Osteocyte (in vitro differentiated cells): ENCODE results near the gene MYCT1. TPM values are rescaled to one million over a fixed set of nuclear protein-coding genes. Genes with fewer than 3 reads are reported as not detected.

Experiments
- DNase-seq: peaks from one replicate; pipeline ENCODE4 v3.0.0; 2021; ENCODE audit warnings: mixed read lengths; ENCODE audit not compliant: unreplicated experiment; ENCODE audit errors: extremely low spot score
- H3K27ac Mint-ChIP-seq: one replicate; pipeline ENCODE4 v1.8.0; 2021; ENCODE audit warnings: mild to moderate bottlenecking, mixed read lengths; ENCODE audit not compliant: unreplicated experiment
- H3K27me3 Mint-ChIP-seq: one replicate; pipeline ENCODE4 v1.8.0; 2021; ENCODE audit warnings: mixed read lengths; ENCODE audit not compliant: unreplicated experiment
- H3K36me3 Mint-ChIP-seq: one replicate; pipeline ENCODE4 v1.8.0; 2021; ENCODE audit warnings: mixed read lengths; ENCODE audit not compliant: unreplicated experiment
- H3K4me1 Mint-ChIP-seq: one replicate; pipeline ENCODE4 v1.8.0; 2021; ENCODE audit warnings: mixed read lengths; ENCODE audit not compliant: unreplicated experiment
- H3K4me3 Mint-ChIP-seq: one replicate; pipeline ENCODE4 v1.8.0; 2021; ENCODE audit warnings: mild to moderate bottlenecking, moderate library complexity, mixed read lengths; ENCODE audit not compliant: unreplicated experiment
- H3K9me3 Mint-ChIP-seq: one replicate; pipeline ENCODE4 v1.8.0; 2021; ENCODE audit warnings: mixed read lengths; ENCODE audit not compliant: unreplicated experiment
- total RNA-seq: library from RNA; stranded (reverse); gene quantifications from 2 replicates; pipeline ENCODE4 v1.2.1, GENCODE V29; 2021
- TF ChIP-seq, protein P1 (sequence below): fragments of 200-600 bp; sonication (generic); IDR thresholded peaks from 2 replicates; pipeline ENCODE4 v1.5.0; 2021; ENCODE audit warnings: antibody characterized with exemption, mild to moderate bottlenecking, moderate library complexity

The MYCT1 gene
- total RNA-seq, 1 donor from 2014 or later: not detected

DNA sequence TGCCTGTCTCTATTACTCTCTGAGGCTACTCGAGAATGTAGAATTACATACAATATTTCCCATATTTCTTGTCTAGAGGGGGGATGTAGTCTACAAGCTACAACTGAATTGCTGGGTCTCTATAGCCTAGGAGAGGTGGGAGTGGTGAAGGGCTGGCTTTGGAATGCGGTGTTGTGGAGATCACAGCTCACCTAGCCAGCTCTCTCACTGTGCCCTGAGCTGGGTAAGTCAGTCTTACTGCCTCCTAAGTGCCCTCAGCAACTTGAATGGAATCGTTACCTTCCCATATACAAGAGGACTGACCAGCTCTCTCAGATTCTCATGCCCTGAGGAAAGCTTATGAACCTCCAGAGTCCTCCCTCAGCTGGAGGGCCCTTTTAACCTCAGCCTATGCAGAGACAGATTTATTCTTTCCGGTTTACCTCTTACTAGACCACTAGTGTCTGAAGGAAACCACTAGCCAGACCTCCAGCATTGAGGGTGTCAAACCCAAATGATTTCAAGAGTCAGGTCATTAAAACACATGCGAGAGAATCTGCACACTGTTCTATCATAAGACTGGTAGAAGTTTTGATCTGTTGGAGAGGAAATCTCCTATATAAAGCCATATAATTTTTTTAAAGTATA lies 73.5 kb downstream of the MYCT1 start:
- TF ChIP-seq, protein P1, sequence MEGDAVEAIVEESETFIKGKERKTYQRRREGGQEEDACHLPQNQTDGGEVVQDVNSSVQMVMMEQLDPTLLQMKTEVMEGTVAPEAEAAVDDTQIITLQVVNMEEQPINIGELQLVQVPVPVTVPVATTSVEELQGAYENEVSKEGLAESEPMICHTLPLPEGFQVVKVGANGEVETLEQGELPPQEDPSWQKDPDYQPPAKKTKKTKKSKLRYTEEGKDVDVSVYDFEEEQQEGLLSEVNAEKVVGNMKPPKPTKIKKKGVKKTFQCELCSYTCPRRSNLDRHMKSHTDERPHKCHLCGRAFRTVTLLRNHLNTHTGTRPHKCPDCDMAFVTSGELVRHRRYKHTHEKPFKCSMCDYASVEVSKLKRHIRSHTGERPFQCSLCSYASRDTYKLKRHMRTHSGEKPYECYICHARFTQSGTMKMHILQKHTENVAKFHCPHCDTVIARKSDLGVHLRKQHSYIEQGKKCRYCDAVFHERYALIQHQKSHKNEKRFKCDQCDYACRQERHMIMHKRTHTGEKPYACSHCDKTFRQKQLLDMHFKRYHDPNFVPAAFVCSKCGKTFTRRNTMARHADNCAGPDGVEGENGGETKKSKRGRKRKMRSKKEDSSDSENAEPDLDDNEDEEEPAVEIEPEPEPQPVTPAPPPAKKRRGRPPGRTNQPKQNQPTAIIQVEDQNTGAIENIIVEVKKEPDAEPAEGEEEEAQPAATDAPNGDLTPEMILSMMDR: no peak
- Mint-ChIP-seq H3K27me3 (no peaks in the 10 kb centered on the region), H3K27ac (no peak overlapping the region), H3K4me1 (no peaks in the 10 kb centered on the region), H3K9me3 (no peaks in the 10 kb centered on the region), H3K36me3 (no peaks in the 10 kb centered on the region), H3K4me3 (no peak overlapping the region)
- DNase-seq: no peak

Other genes starting within 250 kb of the MYCT1 start
- gene SYNE1, start 60.5 kb upstream of the MYCT1 start, total RNA-seq: 130 and 142 TPM in 2 replicates
- gene VIP, start 52.9 kb downstream of the MYCT1 start, total RNA-seq: not detected in 2 replicates